DOHH2 (cell line): Measurements from ENCODE around the gene LRRC56.
"Not testable (repeated sequence)": the region's sequence is repeated elsewhere in the genome, so short reads cannot be mapped to it uniquely, and the experiment has no call there.

Source experiments
- H3F3A ChIP-seq: fragments of 200-600 bp; sonication (generic), shearing (Covaris generic); 2 replicates; pipeline ENCODE4 v1.6.0; 2016; ENCODE audit warnings: antibody characterized with exemption, mild to moderate bottlenecking; ENCODE audit not compliant: control insufficient read depth, insufficient read depth
- H3K27ac ChIP-seq: fragments of 200-600 bp; sonication (generic); 2 replicates; pipeline ENCODE4 v1.5.1; 2014; ENCODE audit warnings: low read depth, mild to moderate bottlenecking, low read length, moderate library complexity
- H3K27me3 ChIP-seq: fragments of 200-600 bp; sonication (generic); 2 replicates; pipeline ENCODE4 v1.6.1; 2014; ENCODE audit warnings: mild to moderate bottlenecking, low read length, mixed read lengths; ENCODE audit not compliant: control insufficient read depth
- H3K36me3 ChIP-seq: fragments of 200-600 bp; sonication (generic); 2 replicates; pipeline ENCODE4 v1.6.1; 2014; ENCODE audit warnings: mild to moderate bottlenecking, low read length, moderate library complexity, mixed read lengths; ENCODE audit not compliant: control insufficient read depth
- H3K4me1 ChIP-seq: fragments of 200-600 bp; sonication (generic); 2 replicates; pipeline ENCODE4 v1.6.1; 2014; ENCODE audit warnings: mild to moderate bottlenecking, low read length, mixed read lengths; ENCODE audit not compliant: control insufficient read depth
- H3K4me2 ChIP-seq: fragments of 200-600 bp; sonication (generic); 2 replicates; pipeline ENCODE4 v1.6.0; 2014; ENCODE audit warnings: mild to moderate bottlenecking, low read length, moderate library complexity
- H3K4me3 ChIP-seq: fragments of 200-600 bp; sonication (generic); 2 replicates; pipeline ENCODE4 v1.5.1; 2014; ENCODE audit warnings: mild to moderate bottlenecking, low read length, mixed read lengths
- H3K79me2 ChIP-seq: fragments of 200-600 bp; sonication (generic); 2 replicates; pipeline ENCODE4 v1.6.1; 2014; ENCODE audit warnings: mild to moderate bottlenecking, low read length, mixed read lengths; ENCODE audit not compliant: control insufficient read depth
- H3K9me2 ChIP-seq: fragments of 200-600 bp; sonication (generic); replicated peaks from 2 replicates; pipeline ENCODE4 v1.6.1; 2014; ENCODE audit warnings: mild to moderate bottlenecking, low read length, mixed read lengths; ENCODE audit not compliant: control insufficient read depth
- H3K9me3 ChIP-seq: fragments of 200-600 bp; sonication (generic); 2 replicates; pipeline ENCODE4 v1.6.1; 2014; ENCODE audit warnings: antibody characterized with exemption, low read length, mixed read lengths; ENCODE audit not compliant: control insufficient read depth, insufficient read depth
- H4K20me1 ChIP-seq: fragments of 200-600 bp; sonication (generic); 2 replicates; pipeline ENCODE4 v1.6.0; 2014; ENCODE audit warnings: low read depth, mild to moderate bottlenecking, antibody characterized with exemption, low read length, moderate library complexity; ENCODE audit not compliant: control insufficient read depth, insufficient read depth
- CTCF ChIP-seq: fragments of 200-600 bp; sonication (generic); IDR thresholded peaks from one replicate; pipeline ENCODE4 v1.5.1; 2014; ENCODE audit warnings: antibody characterized with exemption, mild to moderate bottlenecking, low read depth, low read length; ENCODE audit not compliant: poor library complexity, severe bottlenecking
- EZH2phosphoT487 ChIP-seq: fragments of 200-600 bp; sonication (generic); IDR thresholded peaks from 2 replicates; pipeline ENCODE4 v1.6.1; 2017; ENCODE audit warnings: borderline replicate concordance, mild to moderate bottlenecking, antibody characterized with exemption, low read length, moderate library complexity, mixed read lengths

The LRRC56 gene

DNA sequence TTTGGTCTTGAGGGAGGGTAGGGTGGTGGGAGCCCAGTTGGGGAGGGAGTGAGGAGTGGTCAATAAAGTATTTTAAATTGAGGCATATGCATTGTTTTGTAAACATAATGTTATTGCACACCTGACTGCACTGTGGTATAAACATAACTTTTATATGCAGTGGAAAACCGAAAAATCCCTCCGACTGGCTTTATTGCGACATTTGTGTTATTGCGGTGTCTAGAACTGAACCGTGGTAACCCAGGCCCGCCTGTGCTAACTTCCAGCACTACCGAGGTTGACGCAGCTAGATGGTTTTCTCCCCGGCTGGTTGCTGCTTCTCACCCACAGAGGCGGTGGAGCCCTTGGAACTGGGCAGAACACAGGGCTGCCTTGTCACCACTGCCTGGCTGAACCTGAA lies 22.7 kb upstream of the LRRC56 start:
- Histone ChIP-seq H3K4me2 (no peak overlapping the region), H4K20me1 (no peaks in the 10 kb centered on the region), H3K4me1 (peaks cover 8% of the 10 kb centered on the region), H3F3A (no peaks in the 10 kb centered on the region), H3K27me3 (no peaks in the 10 kb centered on the region), H3K79me2 (no peaks in the 10 kb centered on the region), H3K9me2 (no peaks in the 10 kb centered on the region), H3K27ac (no peak overlapping the region), H3K9me3 (peaks cover 7% of the 10 kb centered on the region; the same call in 1 of the 2 replicates), H3K4me3 (no peak overlapping the region), H3K36me3 (no peaks in the 10 kb centered on the region)
- no peak for TF ChIP-seq EZH2phosphoT487
- TF ChIP-seq CTCF, result no peak

- Histone ChIP-seq H3K9me3 (peaks cover 7% of the 10 kb centered on the region; the same call in 1 of the 2 replicates), H3K4me3 (no peak overlapping the region), H3K27me3 (no peaks in the 10 kb centered on the region), H3K27ac (no peak overlapping the region), H3K79me2 (no peaks in the 10 kb centered on the region), H3K4me2 (no peak overlapping the region), H3K9me2 (no peaks in the 10 kb centered on the region), H3K4me1 (peaks cover 8% of the 10 kb centered on the region), H3F3A (no peaks in the 10 kb centered on the region), H3K36me3 (no peaks in the 10 kb centered on the region), H4K20me1 (no peaks in the 10 kb centered on the region)
- no peak for TF ChIP-seq CTCF
- TF ChIP-seq EZH2phosphoT487, result no peak
Observed at GRCh38 chr11:515131-515530, 22.2 kb upstream of the LRRC56 start.

DNA sequence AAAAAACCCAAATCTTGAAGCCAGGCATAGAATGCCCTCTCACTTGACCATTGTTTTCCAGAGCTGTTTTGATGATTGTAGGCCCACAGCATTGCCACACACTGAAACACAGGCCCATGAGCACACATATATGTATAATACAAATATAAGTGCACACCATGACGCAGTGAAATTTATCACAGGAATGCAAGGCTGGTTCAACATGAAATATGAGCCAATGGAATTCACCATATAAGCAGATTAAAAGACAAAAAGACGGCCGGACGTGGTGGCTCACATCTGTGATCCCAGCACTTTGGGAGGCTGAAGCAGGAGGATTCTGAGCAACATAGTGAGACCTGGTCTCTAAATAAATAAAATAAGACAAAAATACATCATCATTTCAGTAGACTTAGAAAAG lies 20.9 kb upstream of the LRRC56 start:
- Histone ChIP-seq H3K27me3 (no peaks in the 10 kb centered on the region), H4K20me1 (no peaks in the 10 kb centered on the region), H3K27ac (no peak overlapping the region), H3K9me3 (peaks cover 7% of the 10 kb centered on the region; the same call in 1 of the 2 replicates), H3F3A (no peaks in the 10 kb centered on the region), H3K79me2 (no peaks in the 10 kb centered on the region), H3K9me2 (no peaks in the 10 kb centered on the region), H3K4me3 (no peak overlapping the region), H3K36me3 (no peaks in the 10 kb centered on the region), H3K4me2 (no peak overlapping the region), H3K4me1 (peaks cover 8% of the 10 kb centered on the region)
- no peak for TF ChIP-seq CTCF

DNA sequence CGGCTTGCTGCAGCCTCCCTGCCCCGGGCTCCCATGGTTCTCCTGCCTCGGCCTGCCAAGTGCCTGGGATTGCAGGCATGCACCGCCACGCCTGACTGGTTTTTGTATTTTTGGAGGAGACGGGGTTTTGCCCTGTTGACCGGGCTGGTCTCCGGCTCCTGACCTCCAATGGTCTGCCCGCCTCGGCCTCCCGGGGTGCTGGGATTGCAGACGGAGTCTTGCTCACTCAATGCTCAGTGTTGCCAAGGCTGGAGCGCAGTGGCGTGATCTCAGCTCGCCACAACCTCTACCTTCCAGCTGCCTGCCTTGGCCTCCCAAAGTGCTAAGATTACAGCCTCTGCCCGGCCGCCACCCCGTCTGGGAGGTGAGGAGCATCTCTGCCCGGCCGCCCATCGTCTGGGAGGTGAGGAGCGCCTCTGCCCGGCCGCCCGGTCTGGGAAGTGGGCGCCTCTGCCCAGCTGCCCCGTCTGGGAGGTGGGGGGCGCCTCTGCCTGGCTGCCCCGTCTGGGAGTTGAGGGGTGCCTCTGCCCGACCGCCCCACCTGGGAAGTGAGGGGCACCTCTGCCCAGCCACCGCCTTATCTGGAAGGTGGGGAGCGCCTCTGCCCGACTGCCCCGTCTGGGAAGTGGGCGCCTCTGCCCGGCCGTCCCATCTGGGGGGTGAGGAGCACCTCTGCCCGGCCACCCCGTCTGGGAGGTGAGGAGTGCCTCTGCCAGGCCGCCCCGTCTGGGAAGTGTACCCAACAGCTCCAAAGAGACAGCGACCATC lies 20.2 kb upstream of the LRRC56 start:
- H3K36me3 ChIP-seq, H3K27me3 ChIP-seq, H3K4me3 ChIP-seq, H3K9me2 ChIP-seq, H3K27ac ChIP-seq, H3K4me1 ChIP-seq, H3K79me2 ChIP-seq, H4K20me1 ChIP-seq, H3K9me3 ChIP-seq, H3K4me2 ChIP-seq, H3F3A ChIP-seq: not testable (repeated sequence)
